GM18511 (cell line): Measurements from ENCODE around the gene CTDSP1.

Experiments used
- ATAC-seq: cut with Tn5 transposase; IDR thresholded peaks from one replicate; pipeline ENCODE4 v1.9.1; 2021; ENCODE audit warnings: mild to moderate bottlenecking, moderate library complexity; ENCODE audit not compliant: unreplicated experiment

The CTDSP1 gene

GRCh38 chr2:218422403-218423086, 22.9 kb downstream of the CTDSP1 start:
- no peak for ATAC-seq

GRCh38 chr2:218423584-218423983, 23.9 kb downstream of the CTDSP1 start:
- no peak for ATAC-seq

GRCh38 chr2:218425531-218425930, 25.9 kb downstream of the CTDSP1 start:
- no peak for ATAC-seq

GRCh38 chr2:218427741-218428140, 28.1 kb downstream of the CTDSP1 start:
- ATAC-seq: no peak

GRCh38 chr2:218428846-218429558, 29.3 kb downstream of the CTDSP1 start:
- ATAC-seq: no peak

GRCh38 chr2:218429911-218430692, 30.4 kb downstream of the CTDSP1 start:
- no peak for ATAC-seq

- ATAC-seq: no peak
Measured at GRCh38 chr2:218430721-218431120, 31.1 kb downstream of the CTDSP1 start.

- no peak for ATAC-seq
Measured at GRCh38 chr2:218431878-218432277, 32.2 kb downstream of the CTDSP1 start.

GRCh38 chr2:218432676-218433365, 33.2 kb downstream of the CTDSP1 start:
- ATAC-seq: no peak

- ATAC-seq: no peak
Measured at GRCh38 chr2:218434456-218434855, 34.8 kb downstream of the CTDSP1 start.

GRCh38 chr2:218435003-218435982, 35.6 kb downstream of the CTDSP1 start:
- no peak for ATAC-seq

- ATAC-seq: no peak
Measured at GRCh38 chr2:218436992-218437391, 37.3 kb downstream of the CTDSP1 start.

- no peak for ATAC-seq
Measured at GRCh38 chr2:218437969-218438368, 38.3 kb downstream of the CTDSP1 start.

- no peak for ATAC-seq
Measured at GRCh38 chr2:218438596-218438995, 38.9 kb downstream of the CTDSP1 start.

- ATAC-seq: no peak
Measured at GRCh38 chr2:218444692-218445357, 45.2 kb downstream of the CTDSP1 start.

- ATAC-seq: no peak
Measured at GRCh38 chr2:218445602-218446001, 45.9 kb downstream of the CTDSP1 start.

GRCh38 chr2:218446547-218446946, 46.9 kb downstream of the CTDSP1 start:
- ATAC-seq: no peak

GRCh38 chr2:218447072-218447471, 47.4 kb downstream of the CTDSP1 start:
- no peak for ATAC-seq

GRCh38 chr2:218448934-218449333, 49.3 kb downstream of the CTDSP1 start:
- no peak for ATAC-seq
